ENCODE data around the gene GABRA5. TPM values are rescaled to one million over a fixed set of nuclear protein-coding genes. Genes with fewer than 3 reads are reported as not detected.

The GABRA5 gene
- total RNA-seq, 6 experiments from 2014 or later, result 2.0 to 4.9 (median 3.2) TPM

- Mint-ChIP-seq H3K27me3 (ENCODE audit: insufficient read depth) (no peaks in the 10 kb centered on the region; the same call in 1 of the 2 replicates), H3K9me3 (peaks cover 17% of the 10 kb centered on the region), H3K4me1 (ENCODE audit: low read depth) (no peaks in the 10 kb centered on the region), H3K27ac (no peak overlapping the region), H3K36me3 (ENCODE audit: low read depth) (no peaks in the 10 kb centered on the region), H3K4me3 (no peak overlapping the region)
- no peak for TF ChIP-seq CTCF (IDR thresholded peaks at IDR 0.05)
- DNase-seq, result no peak
Measured at GRCh38 chr15:26926081-26926480, 59.2 kb downstream of the GABRA5 start.

GRCh38 chr15:26928051-26928450, 61.2 kb downstream of the GABRA5 start:
- Mint-ChIP-seq H3K9me3 (peaks cover 29% of the 10 kb centered on the region), H3K4me3 (no peak overlapping the region), H3K27ac (no peak overlapping the region), H3K4me1 (ENCODE audit: low read depth) (no peaks in the 10 kb centered on the region), H3K27me3 (ENCODE audit: insufficient read depth) (no peaks in the 10 kb centered on the region; the same call in 1 of the 2 replicates), H3K36me3 (ENCODE audit: low read depth) (no peaks in the 10 kb centered on the region)
- no peak for TF ChIP-seq CTCF (IDR thresholded peaks at IDR 0.05)
- DNase-seq, result no peak

- DNase-seq, result no peak
- H3K36me3 Mint-ChIP-seq (ENCODE audit: low read depth), result no peaks in the 10 kb centered on the region
- no peak overlapping the region for H3K4me3 Mint-ChIP-seq
- peaks cover 21% of the 10 kb centered on the region for H3K9me3 Mint-ChIP-seq
- no peaks in the 10 kb centered on the region for H3K27me3 Mint-ChIP-seq (ENCODE audit: insufficient read depth)
- no peaks in the 10 kb centered on the region for H3K4me1 Mint-ChIP-seq (ENCODE audit: low read depth)
- no peak overlapping the region for H3K27ac Mint-ChIP-seq
- TF ChIP-seq CTCF (IDR thresholded peaks at IDR 0.05), result no peak
Measured at GRCh38 chr15:26929588-26929987, 62.7 kb downstream of the GABRA5 start.

- H3K9me3 Mint-ChIP-seq, result peaks cover 43% of the 10 kb centered on the region
- H3K36me3 Mint-ChIP-seq (ENCODE audit: low read depth), result peaks cover 9% of the 10 kb centered on the region
- no peak overlapping the region for H3K27ac Mint-ChIP-seq
- H3K27me3 Mint-ChIP-seq (ENCODE audit: insufficient read depth), result peaks cover 6% of the 10 kb centered on the region; the same call in 1 of the 2 replicates
- TF ChIP-seq CTCF (IDR thresholded peaks at IDR 0.05), result no peak
- H3K4me1 Mint-ChIP-seq (ENCODE audit: low read depth), result no peaks in the 10 kb centered on the region
- no peak for DNase-seq
- H3K4me3 Mint-ChIP-seq, result no peak overlapping the region
Measured at GRCh38 chr15:26934848-26935247, 68.0 kb downstream of the GABRA5 start.

GRCh38 chr15:26935322-26935721, 68.5 kb downstream of the GABRA5 start:
- H3K27ac Mint-ChIP-seq, result no peak overlapping the region
- no peaks in the 10 kb centered on the region for H3K4me1 Mint-ChIP-seq (ENCODE audit: low read depth)
- H3K27me3 Mint-ChIP-seq (ENCODE audit: insufficient read depth), result peaks cover 6% of the 10 kb centered on the region; the same call in 1 of the 2 replicates
- H3K9me3 Mint-ChIP-seq, result peaks cover 43% of the 10 kb centered on the region
- peaks cover 9% of the 10 kb centered on the region for H3K36me3 Mint-ChIP-seq (ENCODE audit: low read depth)
- no peak for DNase-seq
- TF ChIP-seq CTCF (IDR thresholded peaks at IDR 0.05), result no peak
- no peak overlapping the region for H3K4me3 Mint-ChIP-seq

DNA sequence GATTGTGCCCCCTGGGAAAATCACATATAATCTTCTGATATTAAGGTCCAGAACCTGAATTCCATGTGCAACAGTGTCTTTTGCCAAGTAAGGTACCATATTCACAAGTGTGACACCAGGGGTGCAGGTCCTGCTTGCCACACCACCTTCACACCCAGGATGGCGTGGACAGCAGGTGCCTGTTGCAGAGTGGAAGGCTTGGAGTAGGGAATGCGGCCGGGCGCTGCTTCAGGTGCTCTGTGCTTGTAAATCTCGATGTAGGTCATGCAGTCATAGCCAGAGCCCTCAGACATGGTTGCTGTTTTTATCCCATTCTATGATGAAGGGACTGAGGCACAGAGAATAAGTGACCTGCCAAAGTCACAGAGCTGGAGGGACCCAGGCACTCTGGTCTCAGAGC, 69.6 kb downstream of the GABRA5 start:
- TF ChIP-seq CTCF (IDR thresholded peaks at IDR 0.05), result no peak
- no peaks in the 10 kb centered on the region for H3K4me1 Mint-ChIP-seq (ENCODE audit: low read depth)
- no peak for DNase-seq
- H3K27me3 Mint-ChIP-seq (ENCODE audit: insufficient read depth), result peaks cover 6% of the 10 kb centered on the region; the same call in 1 of the 2 replicates
- H3K27ac Mint-ChIP-seq, result no peak overlapping the region
- H3K36me3 Mint-ChIP-seq (ENCODE audit: low read depth), result peaks cover 9% of the 10 kb centered on the region
- H3K9me3 Mint-ChIP-seq, result peaks cover 42% of the 10 kb centered on the region
- no peak overlapping the region for H3K4me3 Mint-ChIP-seq
